A673 (cell line): ENCODE measurements around the gene TPD52L2. TPM values are rescaled to one million over a fixed set of nuclear protein-coding genes. Genes with fewer than 3 reads are reported as not detected.

Experiments
- BruUV-seq: library from RNA; stranded (reverse); fragments of 400-500 nt; replicated peaks from 2 replicates; lab custom pipeline; 2021; lab: Mats Ljungman, UMichigan
- CTCF ChIA-PET: fragments of 300-600 bp; sonication (Branson Sonifier 250); formaldehyde crosslinking; loops from one replicate; lab custom pipeline; 2022; ENCODE audit warnings: antibody characterized with exemption; lab: Charles Lee
- POLR2A ChIA-PET: fragments of 300-600 bp; sonication (Branson Sonifier 250); formaldehyde crosslinking; loops from one replicate; lab custom pipeline; 2022; ENCODE audit warnings: antibody characterized with exemption; ENCODE audit not compliant: low non-redundant PET; lab: Charles Lee
- DNase-seq: peaks from one replicate; pipeline ENCODE4 v3.0.0-alpha.2; 2015; ENCODE audit warnings: low spot score
- H3K27ac ChIP-seq: fragments of 200-600 bp; sonication (generic); 2 replicates; pipeline ENCODE4 v1.5.1; 2016; ENCODE audit warnings: mixed run types, low read depth, mild to moderate bottlenecking, mixed read lengths, antibody characterized with exemption, low read length; ENCODE audit not compliant: poor library complexity, severe bottlenecking
- H3K27me3 ChIP-seq: fragments of 200-600 bp; sonication (generic); replicated peaks from 2 replicates; pipeline ENCODE4 v1.6.1; 2017; ENCODE audit warnings: mixed run types, low read depth, mild to moderate bottlenecking, mixed read lengths, antibody characterized with exemption, low read length; ENCODE audit not compliant: insufficient read depth, poor library complexity
- H3K36me3 ChIP-seq: fragments of 200-600 bp; sonication (generic); 2 replicates; pipeline ENCODE4 v1.6.1; 2016; ENCODE audit warnings: mixed run types, mild to moderate bottlenecking, mixed read lengths, antibody characterized with exemption, low read length; ENCODE audit not compliant: insufficient read depth, poor library complexity, severe bottlenecking
- H3K4me1 ChIP-seq: fragments of 200-600 bp; sonication (generic); 2 replicates; pipeline ENCODE4 v1.6.1; 2017; ENCODE audit warnings: mixed run types, mild to moderate bottlenecking, mixed read lengths, antibody characterized with exemption, low read length; ENCODE audit not compliant: insufficient read depth, poor library complexity, severe bottlenecking
- H3K4me3 ChIP-seq: fragments of 200-600 bp; sonication (generic); 2 replicates; pipeline ENCODE4 v1.5.1; 2016; ENCODE audit warnings: low read depth, mixed run types, mild to moderate bottlenecking, mixed read lengths, low read length; ENCODE audit not compliant: poor library complexity, severe bottlenecking
- H3K9me3 ChIP-seq: fragments of 200-600 bp; sonication (generic); 2 replicates; pipeline ENCODE4 v1.6.1; 2016; ENCODE audit warnings: mixed run types, low read depth, mild to moderate bottlenecking, mixed read lengths, antibody characterized with exemption, low read length; ENCODE audit not compliant: poor library complexity, severe bottlenecking
- EZH2 ChIP-seq: fragments of 200-600 bp; sonication (generic); IDR thresholded peaks from 2 replicates; pipeline ENCODE4 v1.6.1; 2017; ENCODE audit warnings: borderline replicate concordance, low read depth, mild to moderate bottlenecking, mixed read lengths, antibody characterized with exemption, low read length; ENCODE audit not compliant: poor library complexity, severe bottlenecking
- intact Hi-C: fragments of 100-400 bp; cut with micrococcal nuclease; formaldehyde crosslinking; loops from one replicate; pipeline ENCODE4 v1.10.0; 2022; ENCODE audit not compliant: unreplicated experiment
- total RNA-seq: library from RNA; stranded (reverse); gene quantifications from 2 replicates; pipeline ENCODE4 v1.2.3, GENCODE V29; 2021
- TF ChIP-seq, protein P1 (sequence below): fragments of 300-800, 200-600 bp; sonication (generic); conservative IDR thresholded peaks from 2 replicates; pipeline ENCODE4 v1.5.1; 2017; ENCODE audit warnings: low read depth, mild to moderate bottlenecking, antibody characterized with exemption, low read length, moderate library complexity, mixed read lengths

Gene TPD52L2
- total RNA-seq, 1 experiment from 2014 or later, result 89.9 TPM

DNA sequence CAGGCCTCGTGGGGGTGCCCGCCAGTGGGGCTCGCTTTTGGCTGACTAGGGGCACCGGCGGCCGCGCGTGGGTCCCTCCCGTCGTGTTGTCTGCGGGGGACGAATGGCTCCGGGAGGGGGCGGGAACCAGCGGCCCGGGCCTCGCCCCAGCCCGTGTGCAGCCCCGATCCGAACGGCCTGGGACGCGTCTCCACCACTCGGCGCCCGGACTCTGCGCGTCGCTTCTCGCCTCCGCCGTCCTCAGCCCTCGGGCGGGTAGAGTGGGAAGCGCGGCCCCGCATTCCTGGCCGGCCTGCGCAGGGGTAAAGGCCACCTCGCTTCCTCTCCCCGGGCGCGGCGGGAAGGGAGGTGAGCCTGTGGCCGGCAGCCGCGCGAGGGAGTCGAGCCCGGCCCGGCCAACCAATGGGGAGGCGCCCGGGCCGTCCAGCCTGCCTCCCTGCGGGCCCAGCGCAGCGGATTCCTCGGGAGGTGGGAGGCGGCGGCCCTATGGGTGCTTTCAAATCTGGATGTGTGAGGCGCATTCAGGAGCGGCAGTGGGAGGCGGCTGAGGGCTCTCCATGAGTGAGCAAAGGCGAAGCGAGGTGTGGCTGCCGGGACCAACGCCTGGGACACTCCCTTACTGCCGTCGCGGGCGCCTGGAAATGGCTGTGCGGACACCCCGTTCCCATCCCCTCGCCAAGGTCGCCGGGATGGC lies 32.9 kb upstream of the TPD52L2 start:
- CTCF ChIA-PET, result no interaction called here
- Histone ChIP-seq H3K27me3 (peaks cover 38% of the 10 kb centered on the region), H3K4me3 (peak overlapping the region; percentile 43), H3K27ac (no peak overlapping the region), H3K9me3 (no peaks in the 10 kb centered on the region), H3K4me1 (no peaks in the 10 kb centered on the region), H3K36me3 (no peaks in the 10 kb centered on the region)
- TF ChIP-seq, protein P1, sequence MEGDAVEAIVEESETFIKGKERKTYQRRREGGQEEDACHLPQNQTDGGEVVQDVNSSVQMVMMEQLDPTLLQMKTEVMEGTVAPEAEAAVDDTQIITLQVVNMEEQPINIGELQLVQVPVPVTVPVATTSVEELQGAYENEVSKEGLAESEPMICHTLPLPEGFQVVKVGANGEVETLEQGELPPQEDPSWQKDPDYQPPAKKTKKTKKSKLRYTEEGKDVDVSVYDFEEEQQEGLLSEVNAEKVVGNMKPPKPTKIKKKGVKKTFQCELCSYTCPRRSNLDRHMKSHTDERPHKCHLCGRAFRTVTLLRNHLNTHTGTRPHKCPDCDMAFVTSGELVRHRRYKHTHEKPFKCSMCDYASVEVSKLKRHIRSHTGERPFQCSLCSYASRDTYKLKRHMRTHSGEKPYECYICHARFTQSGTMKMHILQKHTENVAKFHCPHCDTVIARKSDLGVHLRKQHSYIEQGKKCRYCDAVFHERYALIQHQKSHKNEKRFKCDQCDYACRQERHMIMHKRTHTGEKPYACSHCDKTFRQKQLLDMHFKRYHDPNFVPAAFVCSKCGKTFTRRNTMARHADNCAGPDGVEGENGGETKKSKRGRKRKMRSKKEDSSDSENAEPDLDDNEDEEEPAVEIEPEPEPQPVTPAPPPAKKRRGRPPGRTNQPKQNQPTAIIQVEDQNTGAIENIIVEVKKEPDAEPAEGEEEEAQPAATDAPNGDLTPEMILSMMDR, result no peak
- TF ChIP-seq EZH2, result no peak
- DNase-seq, result no peak
- POLR2A ChIA-PET, result no interaction called here
- intact Hi-C loops, result no loop called here
- no TSS peak for BruUV-seq

DNA sequence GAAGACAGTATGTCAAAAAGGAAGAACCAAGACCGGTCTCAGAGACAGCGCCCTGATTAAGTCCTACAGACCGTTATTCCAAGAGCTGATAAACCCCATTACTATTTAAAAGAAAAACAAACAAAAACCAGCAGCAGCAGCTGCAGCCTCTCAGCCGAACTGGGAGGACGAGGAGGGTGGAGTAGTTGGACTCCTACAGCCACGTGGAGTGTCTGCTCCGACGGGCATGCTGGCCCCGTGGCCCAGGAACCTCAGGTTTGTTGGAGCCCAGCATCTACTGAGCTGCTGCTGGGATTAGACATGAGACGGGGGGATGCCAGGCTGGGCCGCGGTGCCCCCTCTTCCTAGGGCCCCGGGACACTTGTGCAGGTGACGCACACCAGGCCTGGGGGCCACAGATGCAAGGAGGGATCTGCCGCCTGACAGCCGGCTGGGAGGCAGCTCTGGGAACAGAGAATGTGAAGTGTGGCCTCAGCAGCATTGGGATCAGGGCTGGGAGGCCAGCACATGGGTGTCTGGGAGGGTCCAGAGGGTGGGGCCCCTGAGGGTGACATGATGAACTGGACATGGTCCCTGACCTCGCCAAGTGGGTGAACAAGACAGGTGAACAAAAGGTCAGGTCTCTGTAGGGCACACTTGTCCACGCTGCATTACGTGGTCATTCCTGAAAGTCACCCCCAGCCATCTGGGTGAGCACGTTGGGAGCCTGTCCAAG lies 31.1 kb upstream of the TPD52L2 start:
- no peak overlapping the region for H3K27ac ChIP-seq
- POLR2A ChIA-PET, result no interaction called here
- no peak for TF ChIP-seq EZH2
- TF ChIP-seq, protein P1, result no peak
- no peaks in the 10 kb centered on the region for H3K9me3 ChIP-seq
- peaks cover 26% of the 10 kb centered on the region for H3K27me3 ChIP-seq
- CTCF ChIA-PET, result no interaction called here
- DNase-seq, result no peak
- no peaks in the 10 kb centered on the region for H3K4me1 ChIP-seq
- BruUV-seq, result no TSS peak
- no peaks in the 10 kb centered on the region for H3K36me3 ChIP-seq
- H3K4me3 ChIP-seq, result no peak overlapping the region
- intact Hi-C loops, result no loop called here

DNA sequence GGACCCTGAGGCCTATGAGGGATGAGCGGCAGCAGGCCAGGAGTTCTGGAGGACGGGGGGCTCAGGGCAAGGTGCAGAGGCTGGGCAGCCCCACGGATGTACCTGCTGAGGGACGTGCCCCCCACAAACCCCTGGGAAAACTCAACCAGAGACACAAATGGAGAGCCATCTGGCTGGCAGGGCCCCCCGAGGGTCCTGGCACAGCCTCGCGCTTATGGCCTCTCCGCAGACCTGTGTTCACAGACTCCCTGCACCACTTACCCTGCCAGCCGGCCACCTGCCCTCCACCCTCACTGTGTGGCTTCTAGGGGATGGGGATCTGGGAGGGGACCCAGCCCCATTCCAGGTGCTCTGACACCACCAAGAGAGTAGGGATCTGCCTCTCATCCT lies 30.6 kb upstream of the TPD52L2 start:
- no peak for DNase-seq
- POLR2A ChIA-PET, result no interaction called here
- Histone ChIP-seq H3K36me3 (no peaks in the 10 kb centered on the region), H3K9me3 (no peaks in the 10 kb centered on the region), H3K4me3 (no peak overlapping the region), H3K27me3 (peaks cover 21% of the 10 kb centered on the region), H3K27ac (no peak overlapping the region), H3K4me1 (no peaks in the 10 kb centered on the region)
- TF ChIP-seq, protein P1, result no peak
- TF ChIP-seq EZH2, result no peak
- BruUV-seq, result no TSS peak
- CTCF ChIA-PET, result no interaction called here
- intact Hi-C loops, result no loop called here
